Heart right ventricle (tissue), 16 donors: ENCODE data around the gene STX19. TPM values are rescaled to one million over a fixed set of nuclear protein-coding genes. Genes with fewer than 3 reads are reported as not detected.

ENCODE experiments used
- ATAC-seq, 8 donors: fragments of 200-7000 bp; cut with Tn5 transposase; one replicate each; pipeline ENCODE4 v1.9.1; 2020; ENCODE audit warnings: mild to moderate bottlenecking in 8 of 8, moderate library complexity in 8 of 8, moderate number of reproducible peaks in 1 of 8
- DNase-seq, 2 donors: peaks; one replicate each; pipeline ENCODE4 v3.0.0-alpha.2; 2020
- H3K27ac ChIP-seq, 10 donors: fragments of 200-600 bp; sonication (generic) in 2 of 10; one replicate each; pipeline versions ENCODE4 v1.5.0 to v1.8.0; 2020 to 2022; ENCODE audit warnings: mild to moderate bottlenecking in 3 of 10
- H3K27me3 ChIP-seq, 7 donors: fragments of 200-600 bp; one replicate each; pipeline ENCODE4 v1.8.0; 2021 to 2022; ENCODE audit warnings: mild to moderate bottlenecking in 2 of 7
- H3K36me3 ChIP-seq, 9 donors: fragments of 200-600 bp; sonication (generic) in 1 of 9; one replicate each; pipeline versions ENCODE4 v1.5.0 to v1.8.0; 2020 to 2022; ENCODE audit warnings: mild to moderate bottlenecking in 2 of 9
- H3K4me1 ChIP-seq, 9 donors: fragments of 200-600 bp; sonication (generic) in 1 of 9; one replicate each; pipeline versions ENCODE4 v1.5.0 to v1.8.0; 2020 to 2022; ENCODE audit warnings: mild to moderate bottlenecking in 4 of 9
- H3K4me3 ChIP-seq, 10 donors: fragments of 200-600 bp; sonication (generic) in 2 of 10; one replicate each; pipeline versions ENCODE4 v1.5.0 to v1.8.0; 2020 to 2022; ENCODE audit warnings: mild to moderate bottlenecking in 7 of 10, moderate library complexity in 2 of 10
- H3K9me3 ChIP-seq, 11 donors: fragments of 200-600 bp in 10 of 11; sonication (generic) in 2 of 11; one replicate each; pipeline versions ENCODE4 v1.5.0 to v1.8.0; 2013 to 2022; ENCODE audit warnings: mild to moderate bottlenecking in 2 of 11, control low read depth in 1 of 11, moderate library complexity in 1 of 11
- CTCF ChIP-seq, 9 donors: fragments of 200-600 bp; sonication (generic) in 2 of 9; IDR thresholded peaks; one replicate each; pipeline versions ENCODE4 v1.5.0 to v1.8.0; 2021 to 2022; ENCODE audit warnings: antibody characterized with exemption in 9 of 9, mild to moderate bottlenecking in 5 of 9, moderate library complexity in 1 of 9
- WGBS, 2 donors: extraction: QIAGEN DNeasy Blood & Tissue Kit; methylation state at CpG; one replicate each; pipeline ENCODE4 v1.1.7; 2013; ENCODE audit warnings: inconsistent platforms in 1 of 2; 5-methylcytosine and 5-hydroxymethylcytosine counted together
- intact Hi-C, 10 donors: fragments of 100-400 bp; cut with DNase I; formaldehyde crosslinking; loops; one replicate each; pipeline versions ENCODE4 v1.11.1 to v1.14.2; 2022
- polyA plus RNA-seq, 2 donors: library from polyadenylated mRNA; stranded (reverse); fragments of 200-250 nt; gene quantifications; one replicate each; pipeline ENCODE4 v1.2.3, GENCODE V29; 2013
- total RNA-seq, 10 donors: library from RNA; stranded (reverse); fragmentation: NEBNext Ultra II Directional in 3 of 10; extraction: Animal tissue kit (Norgen Biotek cat#: 25700) in 3 of 10; gene quantifications; one replicate each; pipeline versions ENCODE4 v1.2.1 to v1.2.4, GENCODE V29; 2021 to 2023
- donor health status: Arrhythmogenic right ventricular cardiomyopathy.
- donor health status: ischemic (EF 13 %, LVEDD 7.1; RV severe dilation, severe dysfunction).
- donor health status: healthy with polysubstance abuse.
- donor health status: DM: no; HTN: yes; CAD: no.
- donor health status: DM: no; HTN: no; CAD: no.
- donor health status: ischemic (EF 25% LVEDD 6.9; RV normal size, moderate dysfunction).
- donor health status: ischemic (EF 25% LVEDD 5.7; RV mildly dilated, moderate dysfunction).
- donor health status: healthy.
- donor health status: DM: yes; HTN: yes; CAD: no.
- donor health status: Ischemic cardiomyopathy.
- donor health status: ischemic (EF 35%, LVEDD 5.7; RV mildly dilated, moderate dysfunction).
- donor health status: nonischemic (EF 11% LVEDD 7.7; RV severe dilation, severe dysfunction).
- donor health status: DM: yes; HTN: yes; CAD: no.
- donor health status: PGD.
- donor health status: ischemic (EF 29% LVEDD 5.4; RV normal size, mild dysfunction).
- donor health status: nonischemic (EF 23%, LVEDD 6.1; RV moderate dilation, normal function).

STX19 gene
- total and polyA plus RNA-seq, 12 donors = 0.09 to 0.28 (median 0.21) TPM; not detected in 7

GRCh38 chr3:94069194-94069813 lies 40.9 kb upstream of the STX19 start:
- intact Hi-C loops = loop anchor here (1.0 to 10.0 kb wide), 7 partner anchors 65 to 165 kb away; no protein-coding TSS in a partner anchor
- H3K27ac ChIP-seq = no peak overlapping the region
- peaks cover 0 to 8% (median 0%) of the 10 kb centered on the region in 11 donors for H3K9me3 ChIP-seq
- ATAC-seq (peak in 1 of 8 donors; percentile 17), DNase-seq (no peak)
- peaks cover 0 to 32% (median 7%) of the 10 kb centered on the region in 9 donors for H3K4me1 ChIP-seq
- H3K4me3 ChIP-seq = no peak overlapping the region
- H3K36me3 ChIP-seq = peaks cover 0 to 55% (median 5%) of the 10 kb centered on the region in 9 donors
- WGBS, 2 donors = 40 to 64% methylated on average over 4 of the region's 4 CpGs
- peak; percentile 30 to 78 (median 64) for TF ChIP-seq CTCF (IDR thresholded peaks at IDR 0.05)
- no peaks in the 10 kb centered on the region for H3K27me3 ChIP-seq

- DNase-seq = no peak
- H3K36me3 ChIP-seq = peaks cover 0 to 40% (median under 1%) of the 10 kb centered on the region in 9 donors
- no peak for ATAC-seq
- H3K9me3 ChIP-seq = peaks cover 0 to 8% (median 0%) of the 10 kb centered on the region in 11 donors
- no peaks in the 10 kb centered on the region for H3K27me3 ChIP-seq
- no peak for TF ChIP-seq CTCF (IDR thresholded peaks at IDR 0.05)
- WGBS, 2 donors = 66 to 67% methylated on average over 6 of the region's 6 CpGs
- no peak overlapping the region for H3K4me3 ChIP-seq
- H3K27ac ChIP-seq = no peak overlapping the region
- intact Hi-C loops = loop anchor here in 8 of 10 donors (2.0 to 10.0 kb wide), 5 partner anchors 62 to 162 kb away; no protein-coding TSS in a partner anchor
- peaks cover 0 to 46% (median 21%) of the 10 kb centered on the region in 9 donors for H3K4me1 ChIP-seq
These were observed 38.4 kb upstream of the STX19 start for GRCh38 chr3:94066506-94067500.

GRCh38 chr3:94065819-94066480 lies 37.6 kb upstream of the STX19 start:
- H3K27ac ChIP-seq = no peak overlapping the region
- 87 to 94% methylated on average over 1 of the region's 1 CpG for WGBS, 2 donors
- no peak for TF ChIP-seq CTCF (IDR thresholded peaks at IDR 0.05)
- intact Hi-C loops = loop anchor here in 8 of 10 donors (2.0 to 10.0 kb wide), 5 partner anchors 61 to 161 kb away; no protein-coding TSS in a partner anchor
- no peak for DNase-seq
- ATAC-seq = no peak
- no peaks in the 10 kb centered on the region for H3K27me3 ChIP-seq
- peaks cover 0 to 34% (median 0%) of the 10 kb centered on the region in 9 donors for H3K36me3 ChIP-seq
- no peak overlapping the region for H3K4me3 ChIP-seq
- peaks cover 0 to 8% (median 0%) of the 10 kb centered on the region in 11 donors for H3K9me3 ChIP-seq
- peaks cover 0 to 48% (median 22%) of the 10 kb centered on the region in 9 donors for H3K4me1 ChIP-seq
